ENCODE measurements around the gene AEBP1. TPM values are rescaled to one million over a fixed set of nuclear protein-coding genes. Genes with fewer than 3 reads are reported as not detected.

The AEBP1 gene
- total RNA-seq, 2 experiments from 2014 or later = 35.0 to 64.2 TPM

GRCh38 chr7:44152971-44153947 is 49.1 kb downstream of the AEBP1 start:
- ChIA-PET POLR2A (no interaction called here), CTCF (ENCODE audit: unreplicated experiment) (no interaction called here)
- no peak overlapping the region for H2AFZ ChIP-seq (ENCODE audit: low read length)
- H3K36me3 ChIP-seq (ENCODE audit: insufficient read depth, low read length) = no peaks in the 10 kb centered on the region
- H4K20me1 ChIP-seq (ENCODE audit: insufficient read depth, low read length) = no peaks in the 10 kb centered on the region
- H3K27ac ChIP-seq (ENCODE audit: low read depth, low read length, poor library complexity, severe bottlenecking) = no peak overlapping the region
- H3K4me3 ChIP-seq (ENCODE audit: low read depth, low read length, poor library complexity, severe bottlenecking) = no peak overlapping the region
- no peaks in the 10 kb centered on the region for H3K9me3 ChIP-seq (ENCODE audit: low read length)
- intact Hi-C loops (cut with micrococcal nuclease; ENCODE audit: unreplicated experiment) = no loop called here
- DNase-seq (ENCODE audit: low spot score) = no peak
- H3K79me2 ChIP-seq (ENCODE audit: insufficient read depth, low read depth, low read length) = no peaks in the 10 kb centered on the region
- no TSS peak for BruUV-seq (replicated peaks)
- TF ChIP-seq CTCF (conservative IDR thresholded peaks at IDR 0.05; ENCODE audit: low read length) (no peak), EZH2phosphoT487 (IDR thresholded peaks at IDR 0.05; ENCODE audit: borderline replicate concordance, low read depth, low read length) (no peak)
- H3K4me1 ChIP-seq (ENCODE audit: insufficient read depth, low read length, poor library complexity, severe bottlenecking) = no peaks in the 10 kb centered on the region
- H3K4me2 ChIP-seq (ENCODE audit: low read length) = no peak overlapping the region
- H3K9me2 ChIP-seq (ENCODE audit: insufficient read depth, low read length) = no peaks in the 10 kb centered on the region

GRCh38 chr7:44153948-44154335 is 49.8 kb downstream of the AEBP1 start:
- Histone ChIP-seq H3K4me1 (ENCODE audit: insufficient read depth, low read length, poor library complexity, severe bottlenecking) (no peaks in the 10 kb centered on the region), H4K20me1 (ENCODE audit: insufficient read depth, low read length) (no peaks in the 10 kb centered on the region), H3K36me3 (ENCODE audit: insufficient read depth, low read length) (no peaks in the 10 kb centered on the region), H3K4me2 (ENCODE audit: low read length) (no peak overlapping the region), H2AFZ (ENCODE audit: low read length) (no peak overlapping the region), H3K9me3 (ENCODE audit: low read length) (no peaks in the 10 kb centered on the region), H3K27ac (ENCODE audit: low read depth, low read length, poor library complexity, severe bottlenecking) (no peak overlapping the region), H3K4me3 (ENCODE audit: low read depth, low read length, poor library complexity, severe bottlenecking) (no peak overlapping the region), H3K9me2 (ENCODE audit: insufficient read depth, low read length) (no peaks in the 10 kb centered on the region), H3K79me2 (ENCODE audit: insufficient read depth, low read depth, low read length) (no peaks in the 10 kb centered on the region)
- no peak for TF ChIP-seq EZH2phosphoT487 (IDR thresholded peaks at IDR 0.05; ENCODE audit: borderline replicate concordance, low read depth, low read length)
- no peak for TF ChIP-seq CTCF (conservative IDR thresholded peaks at IDR 0.05; ENCODE audit: low read length)
- CTCF ChIA-PET (ENCODE audit: unreplicated experiment) = no interaction called here
- intact Hi-C loops (cut with micrococcal nuclease; ENCODE audit: unreplicated experiment) = no loop called here
- POLR2A ChIA-PET = no interaction called here
- DNase-seq (ENCODE audit: low spot score) = no peak
- no TSS peak for BruUV-seq (replicated peaks)

GRCh38 chr7:44154703-44155102 is 50.6 kb downstream of the AEBP1 start:
- no peaks in the 10 kb centered on the region for H3K9me2 ChIP-seq (ENCODE audit: insufficient read depth, low read length)
- no peak overlapping the region for H3K4me3 ChIP-seq (ENCODE audit: low read depth, low read length, poor library complexity, severe bottlenecking)
- no peaks in the 10 kb centered on the region for H3K9me3 ChIP-seq (ENCODE audit: low read length)
- POLR2A ChIA-PET = no interaction called here
- no peaks in the 10 kb centered on the region for H3K36me3 ChIP-seq (ENCODE audit: insufficient read depth, low read length)
- H3K79me2 ChIP-seq (ENCODE audit: insufficient read depth, low read depth, low read length) = no peaks in the 10 kb centered on the region
- no peaks in the 10 kb centered on the region for H3K4me1 ChIP-seq (ENCODE audit: insufficient read depth, low read length, poor library complexity, severe bottlenecking)
- H3K4me2 ChIP-seq (ENCODE audit: low read length) = no peak overlapping the region
- no peak overlapping the region for H3K27ac ChIP-seq (ENCODE audit: low read depth, low read length, poor library complexity, severe bottlenecking)
- DNase-seq (ENCODE audit: low spot score) = no peak
- CTCF ChIA-PET (ENCODE audit: unreplicated experiment) = no interaction called here
- no peak overlapping the region for H2AFZ ChIP-seq (ENCODE audit: low read length)
- intact Hi-C loops (cut with micrococcal nuclease; ENCODE audit: unreplicated experiment) = no loop called here
- no TSS peak for BruUV-seq (replicated peaks)
- no peaks in the 10 kb centered on the region for H4K20me1 ChIP-seq (ENCODE audit: insufficient read depth, low read length)
- TF ChIP-seq EZH2phosphoT487 (IDR thresholded peaks at IDR 0.05; ENCODE audit: borderline replicate concordance, low read depth, low read length) = no peak
- TF ChIP-seq CTCF (conservative IDR thresholded peaks at IDR 0.05; ENCODE audit: low read length) = no peak

All from OCI-LY7 (cell line).